ENCODE data around the gene OR11L1.

Gene OR11L1

GRCh38 chr1:247822060-247822459, 19.6 kb downstream of the OR11L1 start:
- TF ChIP-seq CTCF (conservative IDR thresholded peaks at IDR 0.05; ENCODE audit: low read depth, low read length), result no peak
- no peak overlapping the region for H3K4me3 ChIP-seq (ENCODE audit: low read depth, low read length)
- no peak for DNase-seq (ENCODE audit: low read depth)

GRCh38 chr1:247812637-247813036, 29.1 kb downstream of the OR11L1 start:
- H3K4me3 ChIP-seq (ENCODE audit: low read depth, low read length), result no peak overlapping the region
- DNase-seq (ENCODE audit: low read depth), result no peak
- no peak for TF ChIP-seq CTCF (conservative IDR thresholded peaks at IDR 0.05; ENCODE audit: low read depth, low read length)

- no peak for TF ChIP-seq CTCF (conservative IDR thresholded peaks at IDR 0.05; ENCODE audit: low read depth, low read length)
- DNase-seq (ENCODE audit: low read depth), result no peak
- no peak overlapping the region for H3K4me3 ChIP-seq (ENCODE audit: low read depth, low read length)
Measured at GRCh38 chr1:247797518-247797917, 44.2 kb downstream of the OR11L1 start.
